Lung (tissue), 12 donors: Measurements from ENCODE around the gene FIGNL1. TPM values are rescaled to one million over a fixed set of nuclear protein-coding genes. Genes with fewer than 3 reads are reported as not detected.
A peak's percentile ranks its signal among the peaks of the same experiment; 100 is the strongest.

ENCODE experiments used
- ATAC-seq: fragments of 200-7000 bp; cut with Tn5 transposase; one replicate; pipeline ENCODE4 v1.9.1; 2020; ENCODE audit warnings: moderate number of reproducible peaks; ENCODE audit not compliant: insufficient read depth, low FRiP score
- DNase-seq, 3 donors: peaks; one replicate each; pipeline ENCODE4 v3.0.0-alpha.2; 2013 to 2017
- H3K27ac ChIP-seq, 2 donors: one replicate each; pipeline ENCODE4 v1.5.1; 2013; ENCODE audit warnings: mild to moderate bottlenecking in 2 of 2, moderate library complexity in 2 of 2, control low read depth in 1 of 2, inconsistent platforms in 1 of 2, low read depth in 1 of 2, low read length in 1 of 2
- H3K27me3 ChIP-seq, 3 donors: one replicate each; pipeline ENCODE4 v1.5.1; 2013; ENCODE audit warnings: low read length in 2 of 3; ENCODE audit not compliant: control insufficient read depth in 3 of 3, insufficient read depth in 3 of 3
- H3K36me3 ChIP-seq, 4 donors: one replicate each; pipeline ENCODE4 v1.5.1; 2013; ENCODE audit warnings: low read length in 4 of 4, mild to moderate bottlenecking in 1 of 4, moderate library complexity in 1 of 4; ENCODE audit not compliant: control insufficient read depth in 4 of 4, insufficient read depth in 4 of 4
- H3K4me1 ChIP-seq, 5 donors: one replicate each; pipeline ENCODE4 v1.5.1; 2013; ENCODE audit warnings: low read length in 5 of 5, mild to moderate bottlenecking in 2 of 5, moderate library complexity in 1 of 5; ENCODE audit not compliant: control insufficient read depth in 5 of 5, insufficient read depth in 5 of 5
- H3K4me3 ChIP-seq: one replicate; pipeline ENCODE4 v1.5.1; 2013; ENCODE audit warnings: mild to moderate bottlenecking, control low read depth, moderate library complexity
- H3K9ac ChIP-seq, 2 donors: one replicate each; pipeline ENCODE4 v1.5.1; 2013; ENCODE audit warnings: low read length in 2 of 2, control low read depth in 1 of 2; ENCODE audit not compliant: insufficient read depth in 1 of 2
- H3K9me3 ChIP-seq, 4 donors: one replicate each; pipeline ENCODE4 v1.5.1; 2013; ENCODE audit warnings: low read length in 3 of 4, mild to moderate bottlenecking in 1 of 4, moderate library complexity in 1 of 4; ENCODE audit not compliant: control insufficient read depth in 4 of 4, insufficient read depth in 3 of 4
- WGBS, 2 donors: extraction: QIAGEN DNeasy Blood & Tissue Kit; methylation state at CpG; one replicate each; pipeline ENCODE4 v1.1.7; 2013; 5-methylcytosine and 5-hydroxymethylcytosine counted together
- polyA plus RNA-seq, 2 donors: library from polyadenylated mRNA; stranded (reverse); fragments of 200-250 nt; gene quantifications; one replicate each; pipeline ENCODE4 v1.2.1, GENCODE V29; 2013
- total RNA-seq, 2 donors: library from RNA; depleted of rRNA in 1 of 2; stranded (reverse); fragments of >200 nt in 1 of 2; gene quantifications; one replicate each; pipeline ENCODE4 v1.2.1, GENCODE V29; 2014 to 2021
- TF ChIP-seq, protein P1 (sequence below): IDR thresholded peaks from 2 replicates; pipeline ENCODE4 v1.5.1; 2012; ENCODE audit warnings: mild to moderate bottlenecking; ENCODE audit errors: control extremely low read depth, extremely low read depth
- donor health status: control.
- donor health status: control.
- donor health status: Bipolar disorder and iron deficiency.
- donor health status: healthy.
- donor health status: DM: yes; HTN: yes; CAD: no.

FIGNL1 gene
- total and polyA plus RNA-seq, 4 donors: 3.0 to 17.0 (median 6.2) TPM

DNA sequence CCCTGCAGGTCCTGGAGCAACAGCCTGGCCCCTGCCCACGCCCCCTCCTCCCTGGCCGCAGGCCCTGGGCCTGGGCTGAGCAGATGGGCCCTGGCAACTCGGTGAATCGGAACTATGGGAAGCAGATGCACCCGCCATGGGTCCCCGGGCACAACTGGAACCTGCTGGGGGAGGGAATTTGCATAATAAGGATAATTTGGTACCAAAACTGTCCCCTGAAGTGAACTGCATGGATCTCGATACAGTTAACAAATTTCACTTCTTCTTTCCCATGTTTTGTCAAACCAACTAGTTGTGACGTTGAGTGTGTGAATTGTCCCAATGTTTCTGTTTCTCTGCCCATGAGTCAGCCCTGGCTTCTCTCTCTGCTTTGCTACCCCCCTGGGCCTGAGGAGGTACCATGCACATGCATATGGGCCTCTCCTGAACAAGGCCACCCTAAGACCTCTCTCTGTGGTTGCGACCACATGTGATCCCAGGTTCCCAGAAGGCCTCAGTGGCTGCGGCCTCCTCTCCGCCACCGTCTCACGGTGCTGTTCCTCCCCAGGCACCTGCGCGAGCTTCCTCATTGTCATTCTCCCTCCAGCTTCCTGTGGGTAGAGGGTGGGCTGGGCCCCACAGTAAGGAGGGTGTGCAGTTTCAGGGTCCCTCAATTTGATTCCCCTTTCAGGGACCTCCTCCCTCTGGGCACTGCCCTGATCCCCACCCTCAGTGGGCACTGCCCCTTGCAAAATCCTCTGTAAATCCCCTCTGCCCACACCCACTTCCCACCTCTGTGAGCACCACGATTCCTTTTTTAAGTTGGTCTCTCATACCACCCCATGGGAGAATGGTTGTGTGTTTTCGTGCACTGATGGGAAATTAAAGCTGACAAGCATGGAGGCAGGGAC is 40.0 kb downstream of the FIGNL1 start:
- H3K27me3 ChIP-seq: peaks cover 0 to under 1% (median 0%) of the 10 kb centered on the region in 3 donors
- ATAC-seq: peak; percentile 13
- DNase-seq: no peak

DNA sequence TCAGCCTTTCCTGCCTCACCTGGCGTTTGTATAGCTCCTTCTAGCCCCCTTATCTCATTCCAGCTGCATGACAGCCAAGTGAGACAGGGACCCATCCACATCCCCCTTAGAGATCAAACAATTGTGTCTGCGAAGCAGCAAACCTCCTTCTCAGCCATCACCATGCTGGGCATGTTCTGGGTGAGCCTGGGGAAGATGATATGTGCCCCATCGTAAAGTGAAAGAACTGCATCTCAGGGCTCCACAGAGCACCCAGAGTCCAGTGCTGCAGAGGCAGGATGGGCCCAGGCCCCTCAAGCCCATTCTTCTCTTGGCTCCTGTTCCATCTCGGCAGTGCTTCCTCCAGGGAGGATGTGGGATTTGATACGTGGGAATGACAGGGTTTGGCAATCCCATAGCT is 43.2 kb downstream of the FIGNL1 start:
- no peaks in the 10 kb centered on the region for H3K4me1 ChIP-seq
- H3K27me3 ChIP-seq: peaks cover 0 to 12% (median 7%) of the 10 kb centered on the region in 3 donors
- H3K4me3 ChIP-seq: no peak overlapping the region
- H3K36me3 ChIP-seq: no peaks in the 10 kb centered on the region
- no peak overlapping the region for H3K27ac ChIP-seq
- peaks cover 0 to 1% (median 0%) of the 10 kb centered on the region in 4 donors for H3K9me3 ChIP-seq
- TF ChIP-seq, protein P1, sequence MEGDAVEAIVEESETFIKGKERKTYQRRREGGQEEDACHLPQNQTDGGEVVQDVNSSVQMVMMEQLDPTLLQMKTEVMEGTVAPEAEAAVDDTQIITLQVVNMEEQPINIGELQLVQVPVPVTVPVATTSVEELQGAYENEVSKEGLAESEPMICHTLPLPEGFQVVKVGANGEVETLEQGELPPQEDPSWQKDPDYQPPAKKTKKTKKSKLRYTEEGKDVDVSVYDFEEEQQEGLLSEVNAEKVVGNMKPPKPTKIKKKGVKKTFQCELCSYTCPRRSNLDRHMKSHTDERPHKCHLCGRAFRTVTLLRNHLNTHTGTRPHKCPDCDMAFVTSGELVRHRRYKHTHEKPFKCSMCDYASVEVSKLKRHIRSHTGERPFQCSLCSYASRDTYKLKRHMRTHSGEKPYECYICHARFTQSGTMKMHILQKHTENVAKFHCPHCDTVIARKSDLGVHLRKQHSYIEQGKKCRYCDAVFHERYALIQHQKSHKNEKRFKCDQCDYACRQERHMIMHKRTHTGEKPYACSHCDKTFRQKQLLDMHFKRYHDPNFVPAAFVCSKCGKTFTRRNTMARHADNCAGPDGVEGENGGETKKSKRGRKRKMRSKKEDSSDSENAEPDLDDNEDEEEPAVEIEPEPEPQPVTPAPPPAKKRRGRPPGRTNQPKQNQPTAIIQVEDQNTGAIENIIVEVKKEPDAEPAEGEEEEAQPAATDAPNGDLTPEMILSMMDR: no peak
- DNase-seq: no peak
- 67 to 77% methylated on average over 5 of the region's 5 CpGs for WGBS, 2 donors
- ATAC-seq: no peak
- H3K9ac ChIP-seq: no peak overlapping the region

More for the DNA sequence above, 40.0 kb downstream of the FIGNL1 start:
- Histone ChIP-seq H3K9ac (no peak overlapping the region), H3K27ac (no peak overlapping the region), H3K36me3 (no peaks in the 10 kb centered on the region), H3K4me1 (no peaks in the 10 kb centered on the region), H3K4me3 (no peak overlapping the region), H3K9me3 (peaks cover 0 to 1% (median 0%) of the 10 kb centered on the region in 4 donors)
- 47 to 66% methylated on average over 17 of the region's 17 CpGs for WGBS, 2 donors
- TF ChIP-seq, protein P1: no peak

DNA sequence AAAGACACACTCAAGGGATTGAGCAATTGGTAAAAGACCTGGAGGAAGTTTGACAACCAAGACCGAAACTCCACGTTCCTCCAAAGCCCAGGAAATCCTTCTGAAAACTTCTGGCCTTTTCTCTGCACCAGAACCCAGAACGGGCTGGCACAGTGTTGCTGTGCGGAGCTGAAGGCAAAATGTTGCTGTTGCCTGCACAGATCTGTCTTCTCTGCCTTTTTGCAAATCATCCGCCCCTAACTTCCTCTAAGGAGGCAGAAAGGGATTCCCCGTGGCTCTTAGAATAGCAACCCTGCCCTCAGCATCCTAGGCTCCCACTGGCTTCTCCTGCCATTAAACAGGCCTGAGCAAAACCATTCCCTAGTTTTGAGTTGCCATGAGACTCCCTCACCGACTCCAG is 44.9 kb downstream of the FIGNL1 start:
- ATAC-seq (no peak), DNase-seq (no peak)
- H3K27me3 ChIP-seq: peaks cover 0 to 26% (median 16%) of the 10 kb centered on the region in 3 donors
- TF ChIP-seq, protein P1: no peak
- H3K27ac ChIP-seq: no peak overlapping the region
- no peak overlapping the region for H3K9ac ChIP-seq
- peaks cover 0 to 3% (median 0%) of the 10 kb centered on the region in 4 donors for H3K36me3 ChIP-seq
- H3K4me3 ChIP-seq: no peak overlapping the region
- H3K9me3 ChIP-seq: peaks cover 0 to 3% (median 0%) of the 10 kb centered on the region in 4 donors
- no peaks in the 10 kb centered on the region for H3K4me1 ChIP-seq
- WGBS, 2 donors: 51 to 73% methylated on average over 7 of the region's 7 CpGs
